HCT116 (cell line): ENCODE results near the gene ASGR2. TPM values are rescaled to one million over a fixed set of nuclear protein-coding genes. Genes with fewer than 3 reads are reported as not detected.

ENCODE experiments used
- ATAC-seq: fragments of 200-7000 bp; cut with Tn5 transposase; 2 replicates; pipeline ENCODE4 v1.9.1; 2020; ENCODE audit warnings: mild to moderate bottlenecking, moderate library complexity
- BruUV-seq: library from RNA; stranded (reverse); fragments of 400-500 nt; replicated peaks from 2 replicates; lab custom pipeline; 2021; lab: Mats Ljungman, UMichigan
- CTCF ChIA-PET: fragments of 300-600 bp; sonication (Branson Sonifier 250); formaldehyde crosslinking; loops from one replicate; lab custom pipeline; 2021; ENCODE audit warnings: antibody characterized with exemption; lab: Charles Lee
- POLR2A ChIA-PET: fragments of 300-600, 350-600 bp; sonication (Branson Sonifier 250); formaldehyde crosslinking; loops from one replicate; lab custom pipeline; 2021; ENCODE audit warnings: antibody characterized with exemption; lab: Charles Lee
- RAD21 ChIA-PET, 2 experiments: fragments of 300-600 bp; sonication (Branson Sonifier 250); formaldehyde crosslinking; loops; one replicate each; lab custom pipeline; 2023; ENCODE audit warnings: low total read pairs in 2 of 2; ENCODE audit not compliant: uncharacterized antibody in 2 of 2, unreplicated experiment in 2 of 2, low non-redundant PET in 1 of 2; lab: Charles Lee
- DNase-seq: peaks from one replicate; pipeline ENCODE4 v3.0.0-alpha.2; 2010; ENCODE audit warnings: low read depth, low spot score
- H2AFZ ChIP-seq: fragments of 200-600 bp; shearing (Covaris generic), sonication (generic); 2 replicates; pipeline ENCODE4 v1.6.1; 2017; ENCODE audit warnings: low read depth, mixed run types, mixed read lengths, antibody characterized with exemption, low read length; ENCODE audit not compliant: poor library complexity, severe bottlenecking
- H3K27ac ChIP-seq: 2 replicates; pipeline ENCODE4 v1.5.1; 2012; ENCODE audit warnings: low read depth, low read length
- H3K27me3 ChIP-seq: fragments of 200-600 bp; sonication (generic); 2 replicates; pipeline ENCODE4 v1.6.1; 2016; ENCODE audit warnings: mixed run types, low read length, mixed read lengths; ENCODE audit not compliant: insufficient read depth
- H3K36me3 ChIP-seq, 2 experiments: fragments of 200-500 bp in 1 of 2; fragments of 200-600 bp in 1 of 2; sonication (Bioruptor generic) in 1 of 2; sonication (generic) in 1 of 2; 2 replicates each; pipeline versions ENCODE4 v1.5.1 to v1.6.1; 2014 to 2016; ENCODE audit warnings: low read length in 2 of 2, inconsistent platforms in 1 of 2, mixed read lengths in 1 of 2, mixed run types in 1 of 2; ENCODE audit not compliant: insufficient read depth in 2 of 2, control insufficient read depth in 1 of 2
- H3K4me1 ChIP-seq, 2 experiments: fragments of 200-600 bp in 1 of 2; sonication (generic) in 1 of 2; 2 replicates each; pipeline versions ENCODE4 v1.5.1 to v1.6.1; 2012 to 2017; ENCODE audit warnings: low read length in 2 of 2, inconsistent platforms in 1 of 2, mild to moderate bottlenecking in 1 of 2, mixed read lengths in 1 of 2, mixed run types in 1 of 2, moderate library complexity in 1 of 2; ENCODE audit not compliant: insufficient read depth in 2 of 2, control insufficient read depth in 1 of 2
- H3K4me2 ChIP-seq: fragments of 200-600 bp; sonication (generic); 2 replicates; pipeline ENCODE4 v1.6.1; 2017; ENCODE audit warnings: mixed run types, low read length, mixed read lengths
- H3K4me3 ChIP-seq, 2 experiments: fragments of 200-600 bp in 1 of 2; sonication (generic) in 1 of 2; replicated peaks in 1 of 2; 2 replicates each; pipeline ENCODE4 v1.5.1; 2011 to 2016; ENCODE audit warnings: low read length in 2 of 2, control low read depth in 1 of 2, low read depth in 1 of 2, mild to moderate bottlenecking in 1 of 2, mixed read lengths in 1 of 2, mixed run types in 1 of 2
- H3K79me2 ChIP-seq: fragments of 200-600 bp; sonication (generic); 2 replicates; pipeline ENCODE4 v1.6.1; 2017; ENCODE audit warnings: mild to moderate bottlenecking, mixed run types, low read length, moderate library complexity, mixed read lengths; ENCODE audit not compliant: insufficient read depth
- H3K9ac ChIP-seq: fragments of 200-600 bp; sonication (generic); 2 replicates; pipeline ENCODE4 v1.6.1; 2016; ENCODE audit warnings: low read length, mixed read lengths
- H3K9me2 ChIP-seq: fragments of 200-600 bp; sonication (generic), shearing (Covaris generic); 2 replicates; pipeline ENCODE4 v1.6.1; 2017; ENCODE audit warnings: mixed run types, mild to moderate bottlenecking, moderate library complexity; ENCODE audit not compliant: insufficient read depth
- H3K9me3 ChIP-seq, 2 experiments: fragments of 200-500 bp in 1 of 2; fragments of 200-600 bp in 1 of 2; sonication (Bioruptor generic) in 1 of 2; sonication (generic) in 1 of 2; 2 replicates each; pipeline ENCODE4 v1.6.1; 2014 to 2017; ENCODE audit warnings: low read length in 2 of 2, mixed read lengths in 2 of 2, inconsistent platforms in 1 of 2, low read depth in 1 of 2, mild to moderate bottlenecking in 1 of 2, mixed run types in 1 of 2, moderate library complexity in 1 of 2; ENCODE audit not compliant: control insufficient read depth in 1 of 2, insufficient read depth in 1 of 2
- H4K20me1 ChIP-seq: fragments of 200-600 bp; sonication (generic), shearing (Covaris generic); 2 replicates; pipeline ENCODE4 v1.6.1; 2017; ENCODE audit warnings: mixed run types, mild to moderate bottlenecking, moderate library complexity; ENCODE audit not compliant: insufficient read depth
- CBX3 ChIP-seq: IDR thresholded peaks from 2 replicates; pipeline ENCODE4 v1.6.1; 2012; ENCODE audit warnings: low read depth
- CEBPB ChIP-seq: IDR thresholded peaks from 2 replicates; pipeline ENCODE4 v1.6.1; 2012; ENCODE audit warnings: low read depth
- SIN3A ChIP-seq: IDR thresholded peaks from 2 replicates; pipeline ENCODE4 v1.6.1; 2012; ENCODE audit warnings: low read depth
- ZBTB33 ChIP-seq: IDR thresholded peaks from 2 replicates; pipeline ENCODE4 v1.6.1; 2011; ENCODE audit warnings: mild to moderate bottlenecking, low read length, moderate library complexity; ENCODE audit not compliant: insufficient replicate concordance; ENCODE audit errors: extremely low read depth
- ZNF274 ChIP-seq: fragments of 200-500 bp; sonication (Bioruptor generic); IDR thresholded peaks from 2 replicates; pipeline ENCODE4 v1.6.1; 2014; ENCODE audit warnings: mild to moderate bottlenecking, low read depth, low read length, inconsistent platforms
- intact Hi-C: fragments of 100-400 bp; cut with micrococcal nuclease; formaldehyde crosslinking; loops from 2 replicates; pipeline ENCODE4 v1.10.0; 2022
- total RNA-seq: library from RNA; stranded (reverse); gene quantifications from one replicate; pipeline ENCODE4 v1.2.1, GENCODE V29; 2021; ENCODE audit not compliant: unreplicated experiment
- TF ChIP-seq, protein P1 (sequence below): IDR thresholded peaks from 2 replicates; pipeline ENCODE4 v1.6.1; 2012; ENCODE audit warnings: low read depth

The ASGR2 gene
- total RNA-seq, 1 experiment from 2014 or later: 0.32 TPM

DNA sequence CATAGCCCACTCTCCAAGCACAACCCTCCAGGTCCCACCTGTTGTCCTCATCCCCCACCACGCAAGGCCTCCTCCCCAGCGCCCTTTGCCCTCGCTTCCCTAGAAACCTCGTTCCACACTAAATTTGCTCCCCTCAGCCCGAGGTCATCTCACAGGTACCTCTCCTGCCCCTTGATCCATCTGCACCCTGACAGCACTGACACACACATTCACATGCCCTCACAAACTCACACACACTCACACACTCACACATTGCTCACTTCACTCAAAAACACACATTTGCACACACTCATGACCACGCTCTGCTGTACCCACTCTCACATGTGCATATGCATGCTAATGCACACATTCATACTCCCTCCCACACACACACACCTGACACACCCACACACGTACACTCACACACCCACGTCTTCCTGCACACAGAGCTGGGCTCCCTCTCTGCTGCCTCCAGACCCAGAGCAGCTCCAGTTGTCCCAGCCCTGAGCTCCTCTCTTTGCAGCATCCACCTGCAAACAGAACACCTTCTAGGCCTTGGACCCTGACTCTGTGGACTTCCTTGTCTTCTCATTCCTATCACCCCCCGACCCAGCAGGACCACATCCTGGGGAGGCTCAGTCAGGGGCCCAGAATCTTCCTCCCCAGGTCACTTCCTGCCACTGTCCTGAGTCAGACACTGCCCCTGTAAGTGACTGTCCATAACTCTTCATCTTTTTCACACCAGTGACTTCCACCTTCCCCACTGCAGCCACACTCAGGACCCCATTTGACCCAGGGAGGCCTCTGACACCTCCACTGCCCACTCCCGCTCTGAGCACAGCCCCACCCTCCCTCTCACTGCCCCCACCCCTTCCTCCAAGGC lies 4.9 kb downstream of the ASGR2 start:
- no TSS peak for BruUV-seq
- H3K27ac ChIP-seq: no peak overlapping the region
- ChIA-PET RAD21 (no interaction called here), POLR2A (interaction anchor here (0.6 kb wide), 1 partner anchor 67 kb away, joined by 4 read pairs; no protein-coding TSS in a partner anchor), CTCF (no interaction called here)
- no peaks in the 10 kb centered on the region for H3K9me2 ChIP-seq
- intact Hi-C loops: no loop called here
- H3K4me2 ChIP-seq: no peak overlapping the region
- no peak overlapping the region for H2AFZ ChIP-seq
- no peak for TF ChIP-seq ZBTB33
- TF ChIP-seq CEBPB: no peak
- no peak for TF ChIP-seq ZNF274
- TF ChIP-seq CBX3: no peak
- TF ChIP-seq SIN3A: no peak
- TF ChIP-seq, protein P1, sequence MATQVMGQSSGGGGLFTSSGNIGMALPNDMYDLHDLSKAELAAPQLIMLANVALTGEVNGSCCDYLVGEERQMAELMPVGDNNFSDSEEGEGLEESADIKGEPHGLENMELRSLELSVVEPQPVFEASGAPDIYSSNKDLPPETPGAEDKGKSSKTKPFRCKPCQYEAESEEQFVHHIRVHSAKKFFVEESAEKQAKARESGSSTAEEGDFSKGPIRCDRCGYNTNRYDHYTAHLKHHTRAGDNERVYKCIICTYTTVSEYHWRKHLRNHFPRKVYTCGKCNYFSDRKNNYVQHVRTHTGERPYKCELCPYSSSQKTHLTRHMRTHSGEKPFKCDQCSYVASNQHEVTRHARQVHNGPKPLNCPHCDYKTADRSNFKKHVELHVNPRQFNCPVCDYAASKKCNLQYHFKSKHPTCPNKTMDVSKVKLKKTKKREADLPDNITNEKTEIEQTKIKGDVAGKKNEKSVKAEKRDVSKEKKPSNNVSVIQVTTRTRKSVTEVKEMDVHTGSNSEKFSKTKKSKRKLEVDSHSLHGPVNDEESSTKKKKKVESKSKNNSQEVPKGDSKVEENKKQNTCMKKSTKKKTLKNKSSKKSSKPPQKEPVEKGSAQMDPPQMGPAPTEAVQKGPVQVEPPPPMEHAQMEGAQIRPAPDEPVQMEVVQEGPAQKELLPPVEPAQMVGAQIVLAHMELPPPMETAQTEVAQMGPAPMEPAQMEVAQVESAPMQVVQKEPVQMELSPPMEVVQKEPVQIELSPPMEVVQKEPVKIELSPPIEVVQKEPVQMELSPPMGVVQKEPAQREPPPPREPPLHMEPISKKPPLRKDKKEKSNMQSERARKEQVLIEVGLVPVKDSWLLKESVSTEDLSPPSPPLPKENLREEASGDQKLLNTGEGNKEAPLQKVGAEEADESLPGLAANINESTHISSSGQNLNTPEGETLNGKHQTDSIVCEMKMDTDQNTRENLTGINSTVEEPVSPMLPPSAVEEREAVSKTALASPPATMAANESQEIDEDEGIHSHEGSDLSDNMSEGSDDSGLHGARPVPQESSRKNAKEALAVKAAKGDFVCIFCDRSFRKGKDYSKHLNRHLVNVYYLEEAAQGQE: no peak
- H3K4me1 ChIP-seq: no peaks in the 10 kb centered on the region
- no peaks in the 10 kb centered on the region for H3K79me2 ChIP-seq
- no peak overlapping the region for H3K4me3 ChIP-seq
- no peaks in the 10 kb centered on the region for H3K9me3 ChIP-seq
- ATAC-seq: no peak
- no peak overlapping the region for H3K9ac ChIP-seq
- H3K36me3 ChIP-seq: no peaks in the 10 kb centered on the region
- H3K27me3 ChIP-seq: no peaks in the 10 kb centered on the region
- no peak for DNase-seq
- H4K20me1 ChIP-seq: no peaks in the 10 kb centered on the region
